ENCODE data around the gene MAGEB1.

The MAGEB1 gene, protein sequence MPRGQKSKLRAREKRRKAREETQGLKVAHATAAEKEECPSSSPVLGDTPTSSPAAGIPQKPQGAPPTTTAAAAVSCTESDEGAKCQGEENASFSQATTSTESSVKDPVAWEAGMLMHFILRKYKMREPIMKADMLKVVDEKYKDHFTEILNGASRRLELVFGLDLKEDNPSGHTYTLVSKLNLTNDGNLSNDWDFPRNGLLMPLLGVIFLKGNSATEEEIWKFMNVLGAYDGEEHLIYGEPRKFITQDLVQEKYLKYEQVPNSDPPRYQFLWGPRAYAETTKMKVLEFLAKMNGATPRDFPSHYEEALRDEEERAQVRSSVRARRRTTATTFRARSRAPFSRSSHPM

GRCh38 chrX:30246769-30247489 lies at the start of gene MAGEB1:
Gene MAGEB1, plus strand, starts transcription at chrX:30247146. Its CDS starts 3,348 bp downstream, at chrX:30250494.
- Mint-ChIP-seq H3K4me3 (no peak within 1 kb of the TSS), H3K27ac (no peak within 1 kb of the TSS), H3K9me3 (no peaks in the 10 kb centered on the region), H3K36me3 (ENCODE audit: low read depth) (no peaks in the 10 kb centered on the region), H3K4me1 (ENCODE audit: low read depth) (no peaks in the 10 kb centered on the region), H3K27me3 (ENCODE audit: low read depth) (no peaks in the 10 kb centered on the region)

GRCh38 chrX:30212172-30212571 lies 34.8 kb upstream of the MAGEB1 start:
- no peaks in the 10 kb centered on the region for H3K9me3 Mint-ChIP-seq
- no peak overlapping the region for H3K4me3 Mint-ChIP-seq
- H3K27me3 Mint-ChIP-seq (ENCODE audit: low read depth): no peaks in the 10 kb centered on the region
- no peaks in the 10 kb centered on the region for H3K36me3 Mint-ChIP-seq (ENCODE audit: low read depth)
- no peak overlapping the region for H3K27ac Mint-ChIP-seq
- no peaks in the 10 kb centered on the region for H3K4me1 Mint-ChIP-seq (ENCODE audit: low read depth)

DNA sequence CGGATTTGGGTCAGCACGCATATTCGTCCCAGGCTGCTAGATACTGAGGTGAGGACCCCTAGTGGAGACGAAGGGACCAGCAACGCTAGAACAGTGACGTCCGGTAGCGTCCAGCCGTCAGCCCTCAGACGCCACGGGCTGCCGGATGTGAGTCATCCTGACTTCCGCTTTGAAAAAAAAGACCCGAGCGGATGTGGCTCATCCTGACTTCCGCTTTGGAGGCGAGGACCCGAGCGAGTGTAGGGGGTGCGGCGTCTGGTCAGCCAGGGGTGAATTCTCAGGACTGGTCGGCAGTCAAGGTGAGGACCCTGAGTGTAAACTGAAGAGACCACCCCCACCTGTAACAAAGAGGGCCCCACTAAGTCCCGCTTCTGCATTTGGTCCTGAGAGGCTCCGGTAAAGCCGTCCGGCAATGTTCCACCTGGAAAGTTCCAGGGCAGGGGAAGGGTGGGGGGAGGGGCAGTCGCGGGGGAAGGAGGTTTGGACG lies 31.5 kb upstream of the MAGEB1 start, which contains the start of gene MAGEB2:
Gene MAGEB2 (plus strand): TSS at position 207 of the 487 bp plus-strand sequence. CDS start 3,018 bp downstream, outside the sequence.
- Mint-ChIP-seq H3K27ac (no peak within 1 kb of the TSS), H3K4me1 (ENCODE audit: low read depth) (no peaks in the 10 kb centered on the region), H3K36me3 (ENCODE audit: low read depth) (no peaks in the 10 kb centered on the region), H3K9me3 (no peaks in the 10 kb centered on the region), H3K4me3 (no peak within 1 kb of the TSS), H3K27me3 (ENCODE audit: low read depth) (no peaks in the 10 kb centered on the region)

- no peaks in the 10 kb centered on the region for H3K27me3 Mint-ChIP-seq (ENCODE audit: low read depth)
Measured at GRCh38 chrX:30217465-30217864, 29.5 kb upstream of the MAGEB1 start.

DNA sequence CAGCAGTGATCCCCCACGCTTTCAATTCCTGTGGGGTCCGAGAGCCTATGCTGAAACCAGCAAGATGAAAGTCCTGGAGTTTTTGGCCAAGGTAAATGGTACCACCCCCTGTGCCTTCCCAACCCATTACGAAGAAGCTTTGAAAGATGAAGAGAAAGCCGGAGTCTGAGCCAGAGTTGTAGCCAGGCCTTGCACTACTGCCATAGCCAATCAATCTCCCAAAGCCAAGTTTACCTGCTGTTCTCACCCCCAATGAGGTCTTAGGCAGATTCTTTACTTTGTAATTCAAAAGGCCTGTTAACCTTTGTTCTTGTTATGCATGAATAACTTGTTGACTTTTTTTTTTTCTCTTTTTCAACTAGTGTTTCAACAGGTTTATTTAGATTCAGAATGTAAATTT lies 27.6 kb upstream of the MAGEB1 start:
- Mint-ChIP-seq H3K27me3 (ENCODE audit: low read depth) (no peaks in the 10 kb centered on the region), H3K27ac (no peak overlapping the region), H3K36me3 (ENCODE audit: low read depth) (no peaks in the 10 kb centered on the region), H3K4me1 (ENCODE audit: low read depth) (no peaks in the 10 kb centered on the region), H3K4me3 (no peak overlapping the region), H3K9me3 (no peaks in the 10 kb centered on the region)

More at GRCh38 chrX:30217465-30217864, 29.5 kb upstream of the MAGEB1 start:
- Mint-ChIP-seq H3K36me3 (ENCODE audit: low read depth) (no peaks in the 10 kb centered on the region), H3K4me1 (ENCODE audit: low read depth) (no peaks in the 10 kb centered on the region), H3K27ac (no peak overlapping the region), H3K9me3 (no peaks in the 10 kb centered on the region), H3K4me3 (no peak overlapping the region)

- no peaks in the 10 kb centered on the region for H3K4me1 Mint-ChIP-seq (ENCODE audit: low read depth)
- no peak overlapping the region for H3K4me3 Mint-ChIP-seq
- H3K36me3 Mint-ChIP-seq (ENCODE audit: low read depth): no peaks in the 10 kb centered on the region
- no peaks in the 10 kb centered on the region for H3K27me3 Mint-ChIP-seq (ENCODE audit: low read depth)
- H3K9me3 Mint-ChIP-seq: no peaks in the 10 kb centered on the region
- no peak overlapping the region for H3K27ac Mint-ChIP-seq
Measured at GRCh38 chrX:30220661-30221060, 26.3 kb upstream of the MAGEB1 start.

DNA sequence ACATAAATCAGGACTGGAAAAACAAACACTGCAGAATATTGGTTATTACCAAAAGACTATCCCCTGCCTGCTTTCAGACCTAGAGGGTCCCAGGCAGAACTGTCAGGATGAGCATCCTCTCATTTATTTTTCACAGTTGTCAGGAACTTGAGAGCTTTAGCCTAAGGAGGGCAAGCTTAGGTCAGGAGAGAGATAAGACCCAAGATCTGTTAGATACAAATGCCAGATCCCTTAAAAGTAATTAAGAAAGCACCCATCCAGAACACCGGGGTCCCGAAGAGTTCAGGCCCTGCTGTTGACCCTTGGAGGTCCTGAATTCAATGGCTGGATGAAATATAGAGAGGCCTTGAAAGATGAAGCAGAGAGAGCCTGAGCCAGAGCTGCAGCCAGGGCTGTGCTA lies 22.4 kb upstream of the MAGEB1 start:
- Mint-ChIP-seq H3K9me3 (no peaks in the 10 kb centered on the region), H3K4me3 (no peak overlapping the region), H3K4me1 (ENCODE audit: low read depth) (no peaks in the 10 kb centered on the region), H3K36me3 (ENCODE audit: low read depth) (no peaks in the 10 kb centered on the region), H3K27ac (no peak overlapping the region), H3K27me3 (ENCODE audit: low read depth) (no peaks in the 10 kb centered on the region)

DNA sequence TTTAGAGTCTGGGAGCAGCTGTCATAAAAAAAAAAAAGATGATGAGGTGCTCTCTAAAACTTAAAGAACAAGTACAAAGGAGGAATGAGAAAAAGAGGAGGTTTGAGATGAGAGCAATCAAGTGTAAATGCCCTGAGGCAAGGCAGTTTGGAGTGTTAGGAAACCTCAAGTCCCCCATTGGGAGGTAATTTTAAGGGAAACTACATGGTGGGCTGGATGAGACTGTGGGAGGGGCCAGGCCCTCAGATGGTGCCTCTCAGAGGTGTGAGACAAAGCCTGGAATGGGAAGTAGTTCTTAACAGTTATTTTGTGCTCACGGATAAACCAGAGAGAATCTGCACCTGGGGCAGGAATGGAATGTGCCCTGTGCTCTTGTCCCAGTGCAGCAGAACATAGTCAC lies 18.4 kb upstream of the MAGEB1 start:
- Mint-ChIP-seq H3K36me3 (ENCODE audit: low read depth) (no peaks in the 10 kb centered on the region), H3K9me3 (no peaks in the 10 kb centered on the region)

GRCh38 chrX:30230395-30230794 lies 16.6 kb upstream of the MAGEB1 start, which contains the start of gene MAGEB3:
Gene MAGEB3, plus strand, starts transcription at chrX:30230657. Its CDS starts 5,268 bp downstream, at chrX:30235925.
- no peaks in the 10 kb centered on the region for H3K36me3 Mint-ChIP-seq (ENCODE audit: low read depth)
- no peaks in the 10 kb centered on the region for H3K4me1 Mint-ChIP-seq (ENCODE audit: low read depth)
- no peak within 1 kb of the TSS for H3K4me3 Mint-ChIP-seq
- no peak within 1 kb of the TSS for H3K27ac Mint-ChIP-seq
- H3K9me3 Mint-ChIP-seq: no peaks in the 10 kb centered on the region
- H3K27me3 Mint-ChIP-seq (ENCODE audit: low read depth): no peaks in the 10 kb centered on the region

More for the DNA sequence above, 18.4 kb upstream of the MAGEB1 start:
- no peaks in the 10 kb centered on the region for H3K4me1 Mint-ChIP-seq (ENCODE audit: low read depth)
- H3K4me3 Mint-ChIP-seq: no peak overlapping the region
- H3K27me3 Mint-ChIP-seq (ENCODE audit: low read depth): no peaks in the 10 kb centered on the region
- no peak overlapping the region for H3K27ac Mint-ChIP-seq

GRCh38 chrX:30241724-30242415 lies 5.1 kb upstream of the MAGEB1 start, which contains the start of gene MAGEB4:
Gene MAGEB4, plus strand, starts transcription at chrX:30242000. Its CDS starts 136 bp downstream, at chrX:30242136.
- Mint-ChIP-seq H3K4me3 (no peak within 1 kb of the TSS), H3K27me3 (ENCODE audit: low read depth) (no peaks in the 10 kb centered on the region), H3K36me3 (ENCODE audit: low read depth) (no peaks in the 10 kb centered on the region), H3K27ac (no peak within 1 kb of the TSS), H3K9me3 (no peaks in the 10 kb centered on the region), H3K4me1 (ENCODE audit: low read depth) (no peaks in the 10 kb centered on the region)

DNA sequence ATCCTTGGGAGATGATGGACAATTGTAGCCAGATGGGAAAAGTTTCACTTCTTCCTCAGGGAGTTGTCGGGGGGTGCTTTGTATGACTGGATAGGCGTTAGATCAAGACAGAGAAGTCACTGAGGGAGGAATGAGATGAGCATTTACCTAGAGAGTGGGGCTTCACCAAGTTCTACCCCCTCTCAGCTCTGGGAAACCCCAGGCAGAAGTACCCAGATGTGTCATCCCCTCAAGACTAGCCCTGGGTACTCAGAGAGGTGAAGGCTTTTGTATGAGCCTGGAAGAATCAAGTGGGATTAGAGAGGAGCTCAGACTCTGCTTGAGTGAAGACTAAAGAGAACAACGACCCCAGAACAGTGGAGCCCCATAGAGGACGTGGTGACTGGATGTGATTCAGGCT lies 1.9 kb downstream of the MAGEB1 start:
- Mint-ChIP-seq H3K4me1 (ENCODE audit: low read depth) (no peaks in the 10 kb centered on the region), H3K36me3 (ENCODE audit: low read depth) (no peaks in the 10 kb centered on the region), H3K4me3 (no peak overlapping the region), H3K27ac (no peak overlapping the region), H3K9me3 (no peaks in the 10 kb centered on the region), H3K27me3 (ENCODE audit: low read depth) (no peaks in the 10 kb centered on the region)

DNA sequence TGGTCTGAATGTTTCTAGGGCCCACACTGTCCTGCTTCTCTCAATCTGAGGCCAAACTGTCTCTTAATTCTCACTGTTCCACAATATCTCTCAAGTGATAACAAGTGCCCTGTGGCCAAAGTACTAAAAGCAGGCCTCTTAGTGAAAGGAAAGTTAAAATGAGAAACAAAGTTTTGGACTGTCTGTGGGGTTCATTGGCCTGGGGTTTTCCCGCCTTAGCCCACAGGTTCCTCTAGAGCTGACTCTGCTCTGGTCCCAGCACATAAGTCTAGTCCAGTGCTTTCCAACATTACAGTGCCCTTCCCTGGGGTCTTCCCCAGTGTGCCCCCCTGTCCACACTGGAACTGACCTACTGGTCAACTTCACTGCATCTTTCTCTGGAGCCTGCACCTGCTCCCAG lies 6.3 kb downstream of the MAGEB1 start:
- Mint-ChIP-seq H3K36me3 (ENCODE audit: low read depth) (no peaks in the 10 kb centered on the region), H3K4me1 (ENCODE audit: low read depth) (no peaks in the 10 kb centered on the region), H3K27ac (no peak overlapping the region), H3K9me3 (no peaks in the 10 kb centered on the region), H3K27me3 (ENCODE audit: low read depth) (no peaks in the 10 kb centered on the region), H3K4me3 (no peak overlapping the region)

GRCh38 chrX:30259927-30260326 lies 13.0 kb downstream of the MAGEB1 start:
- Mint-ChIP-seq H3K27me3 (ENCODE audit: low read depth) (no peaks in the 10 kb centered on the region), H3K36me3 (ENCODE audit: low read depth) (no peaks in the 10 kb centered on the region), H3K27ac (no peak overlapping the region), H3K4me1 (ENCODE audit: low read depth) (no peaks in the 10 kb centered on the region), H3K4me3 (no peak overlapping the region), H3K9me3 (no peaks in the 10 kb centered on the region)

DNA sequence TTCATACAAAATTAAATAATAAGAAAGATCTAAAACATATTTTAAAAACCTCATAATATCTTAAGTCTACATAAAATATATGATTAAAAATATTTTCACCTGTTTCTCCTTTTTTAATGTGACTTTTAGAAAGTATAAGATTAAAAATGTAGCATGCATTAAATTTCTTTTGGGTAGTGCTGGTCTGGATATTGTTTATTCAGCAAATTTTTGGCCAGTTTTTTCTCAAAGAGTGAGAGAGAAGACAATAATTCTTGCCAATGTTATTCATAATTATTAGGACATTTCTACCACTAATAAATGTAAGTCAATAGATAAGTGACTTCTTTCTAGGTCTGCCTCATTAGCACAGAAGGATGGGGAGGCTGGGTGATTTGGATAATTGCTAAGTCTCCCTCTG lies 14.1 kb downstream of the MAGEB1 start:
- H3K9me3 Mint-ChIP-seq: no peaks in the 10 kb centered on the region
- no peaks in the 10 kb centered on the region for H3K36me3 Mint-ChIP-seq (ENCODE audit: low read depth)
- H3K27me3 Mint-ChIP-seq (ENCODE audit: low read depth): no peaks in the 10 kb centered on the region
- no peak overlapping the region for H3K27ac Mint-ChIP-seq
- H3K4me1 Mint-ChIP-seq (ENCODE audit: low read depth): no peaks in the 10 kb centered on the region
- H3K4me3 Mint-ChIP-seq: no peak overlapping the region
